CD4-positive, alpha-beta T cell (primary cell): ENCODE results near the gene RIPK1. TPM values are rescaled to one million over a fixed set of nuclear protein-coding genes. Genes with fewer than 3 reads are reported as not detected.

ENCODE experiments used
- ATAC-seq: fragments of 200-7000 bp; cut with Tn5 transposase; one replicate; pipeline ENCODE4 v1.10.0; 2022; ENCODE audit warnings: mild to moderate bottlenecking; ENCODE audit not compliant: poor library complexity
- CTCF ChIA-PET: fragments of 350-600 bp; sonication (Branson Sonifier 250); formaldehyde crosslinking; loops from one replicate; lab custom pipeline; 2021; ENCODE audit warnings: antibody characterized with exemption, inconsistent platforms; lab: Charles Lee
- POLR2A ChIA-PET: fragments of 350-600 bp; sonication (Branson Sonifier 250); formaldehyde crosslinking; loops from one replicate; lab custom pipeline; 2021; ENCODE audit warnings: antibody characterized with exemption, inconsistent platforms; lab: Charles Lee
- DNase-seq, 14 experiments: peaks; one replicate each; pipeline ENCODE4 v3.0.0-alpha.2; 2013 to 2020; ENCODE audit warnings: mixed read lengths in 2 of 14
- H3K27ac ChIP-seq, 2 donors: one replicate each; pipeline versions ENCODE4 v1.5.1 to v1.7.0; 2013; ENCODE audit warnings: low read length in 2 of 2, low read depth in 1 of 2, mild to moderate bottlenecking in 1 of 2
- H3K27me3 ChIP-seq, 2 experiments: 1 replicate in 1 of 2; 2 replicates in 1 of 2; pipeline versions ENCODE4 v1.6.1 to v1.7.0; 2013; ENCODE audit warnings: low read length in 2 of 2, control low read depth in 1 of 2, mild to moderate bottlenecking in 1 of 2, moderate library complexity in 1 of 2; ENCODE audit not compliant: insufficient read depth in 2 of 2, control insufficient read depth in 1 of 2
- H3K36me3 ChIP-seq: one replicate; pipeline ENCODE4 v1.6.1; 2013; ENCODE audit warnings: low read length, control low read depth; ENCODE audit not compliant: insufficient read depth
- H3K4me1 ChIP-seq: one replicate; pipeline ENCODE4 v1.6.1; 2013; ENCODE audit warnings: low read length, control low read depth; ENCODE audit not compliant: insufficient read depth
- H3K4me3 ChIP-seq: one replicate; pipeline ENCODE4 v1.5.1; 2013; ENCODE audit warnings: mild to moderate bottlenecking, low read length, moderate library complexity
- H3K9me3 ChIP-seq, 2 experiments: 1 replicate in 1 of 2; 2 replicates in 1 of 2; pipeline versions ENCODE4 v1.6.1 to v1.7.0; 2013; ENCODE audit warnings: low read length in 2 of 2, mild to moderate bottlenecking in 2 of 2, control low read depth in 1 of 2, moderate library complexity in 1 of 2; ENCODE audit not compliant: control insufficient read depth in 1 of 2, insufficient read depth in 1 of 2
- H3K27ac Mint-ChIP-seq: one replicate; pipeline ENCODE4 v1.8.0; 2020; ENCODE audit warnings: mixed read lengths
- H3K27me3 Mint-ChIP-seq: one replicate; pipeline ENCODE4 v1.8.0; 2021; ENCODE audit warnings: mixed read lengths
- H3K36me3 Mint-ChIP-seq: one replicate; pipeline ENCODE4 v1.8.0; 2021; ENCODE audit warnings: low read depth, mixed read lengths
- H3K4me1 Mint-ChIP-seq: one replicate; pipeline ENCODE4 v1.8.0; 2021; ENCODE audit warnings: low read depth, mixed read lengths
- H3K4me3 Mint-ChIP-seq: one replicate; pipeline ENCODE4 v1.8.0; 2020; ENCODE audit warnings: mild to moderate bottlenecking, mixed read lengths
- H3K9me3 Mint-ChIP-seq: one replicate; pipeline ENCODE4 v1.8.0; 2020; ENCODE audit warnings: mixed read lengths
- CTCF ChIP-seq: fragments of 200-600 bp; IDR thresholded peaks from one replicate; pipeline ENCODE4 v1.8.0; 2022; ENCODE audit warnings: antibody characterized with exemption, mild to moderate bottlenecking
- intact Hi-C, 2 experiments: fragments of 100-400 bp; cut with DNase I in 1 of 2; cut with micrococcal nuclease in 1 of 2; formaldehyde crosslinking; loops; one replicate each; pipeline versions ENCODE4 v1.15.1 to v1.9.0; 2023 to 2025; cut with DNase I, micrococcal nuclease
- total RNA-seq, 174 experiments: library from RNA in 2 of 174; stranded (reverse) in 2 of 174; gene quantifications; one replicate each; pipeline ENCODE4 v1.2.3 and lab custom pipeline; 2021 to 2026

The RIPK1 gene
- total RNA-seq, 2 experiments from 2014 or later: 17.2 to 17.3 TPM

DNA sequence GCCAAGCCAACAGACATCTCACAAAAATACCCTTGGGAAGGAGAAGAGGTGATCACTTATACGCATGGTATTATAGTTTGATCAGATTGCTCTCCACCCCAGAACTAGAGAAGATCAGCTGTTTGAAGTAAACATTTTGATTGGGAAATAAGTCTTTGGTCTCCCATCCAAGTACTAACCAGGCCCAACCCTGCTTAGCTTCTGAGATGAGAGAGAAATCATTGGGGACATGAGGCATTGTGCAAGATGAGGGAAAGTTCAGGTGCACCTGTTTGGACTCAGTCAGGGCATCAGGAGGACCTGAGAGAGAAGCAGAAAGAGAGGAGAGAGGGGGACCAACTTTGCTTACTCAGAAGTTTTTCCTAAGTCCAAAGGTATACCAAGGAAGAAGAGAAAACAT lies 11.4 kb downstream of the RIPK1 start:
- Mint-ChIP-seq H3K36me3 (peaks cover 92% of the 10 kb centered on the region), H3K4me1 (peaks cover 50% of the 10 kb centered on the region), H3K4me3 (no peak overlapping the region), H3K27ac (peak overlapping the region; percentile 19), H3K27me3 (no peaks in the 10 kb centered on the region), H3K9me3 (no peaks in the 10 kb centered on the region)
- H3K27me3 ChIP-seq: no peaks in the 10 kb centered on the region
- no peak overlapping the region for H3K4me3 ChIP-seq
- no peak overlapping the region for H3K27ac ChIP-seq
- intact Hi-C loops: no loop called here
- peaks cover 27% of the 10 kb centered on the region for H3K4me1 ChIP-seq
- ChIA-PET CTCF (no interaction called here), POLR2A (no interaction called here)
- DNase-seq (no peak), ATAC-seq (no peak)
- TF ChIP-seq CTCF: no peak
- no peaks in the 10 kb centered on the region for H3K9me3 ChIP-seq
- H3K36me3 ChIP-seq: peaks cover 73% of the 10 kb centered on the region

DNA sequence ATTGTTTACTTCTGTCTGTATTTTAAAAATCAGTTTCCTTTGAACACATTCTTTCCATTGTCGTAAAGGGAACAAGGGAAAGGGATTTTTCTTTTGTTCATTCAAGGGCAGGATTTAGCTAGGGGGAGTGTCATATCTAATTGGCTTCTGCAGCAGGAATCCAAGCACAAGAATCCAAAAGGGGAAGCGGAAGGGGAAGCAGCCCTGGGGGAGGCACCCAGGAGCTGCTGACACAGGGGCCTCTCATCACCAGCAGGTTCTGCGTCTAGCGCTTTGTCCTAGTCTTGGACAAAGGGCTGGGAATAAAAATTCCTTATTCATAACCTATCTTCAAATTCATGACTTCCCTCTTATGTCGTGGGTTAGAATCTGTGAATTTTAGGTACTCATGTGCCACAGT lies 13.7 kb downstream of the RIPK1 start:
- H3K9me3 Mint-ChIP-seq: no peaks in the 10 kb centered on the region
- intact Hi-C loops: no loop called here
- CTCF ChIA-PET: no interaction called here
- peaks cover 93% of the 10 kb centered on the region for H3K36me3 ChIP-seq
- H3K4me3 Mint-ChIP-seq: no peak overlapping the region
- no peaks in the 10 kb centered on the region for H3K9me3 ChIP-seq
- POLR2A ChIA-PET: no interaction called here
- TF ChIP-seq CTCF: no peak
- peaks cover 8% of the 10 kb centered on the region for H3K4me1 ChIP-seq
- H3K4me1 Mint-ChIP-seq: peaks cover 31% of the 10 kb centered on the region
- no peaks in the 10 kb centered on the region for H3K27me3 ChIP-seq
- no peaks in the 10 kb centered on the region for H3K27me3 Mint-ChIP-seq
- peak in 2 of 14 experiments; percentile 28 to 46 for DNase-seq
- H3K27ac ChIP-seq: no peak overlapping the region
- no peak for ATAC-seq
- H3K4me3 ChIP-seq: no peak overlapping the region
- peaks cover 97% of the 10 kb centered on the region for H3K36me3 Mint-ChIP-seq
- no peak overlapping the region for H3K27ac Mint-ChIP-seq

- Mint-ChIP-seq H3K27me3 (no peaks in the 10 kb centered on the region), H3K36me3 (peaks cover 92% of the 10 kb centered on the region), H3K27ac (no peak overlapping the region), H3K4me1 (peaks cover 20% of the 10 kb centered on the region), H3K9me3 (no peaks in the 10 kb centered on the region), H3K4me3 (no peak overlapping the region)
- no peaks in the 10 kb centered on the region for H3K9me3 ChIP-seq
- H3K4me3 ChIP-seq: no peak overlapping the region
- intact Hi-C loops: no loop called here
- DNase-seq (no peak), ATAC-seq (no peak)
- peaks cover 91% of the 10 kb centered on the region for H3K36me3 ChIP-seq
- ChIA-PET POLR2A (no interaction called here), CTCF (no interaction called here)
- H3K27me3 ChIP-seq: no peaks in the 10 kb centered on the region
- peaks cover 6% of the 10 kb centered on the region for H3K4me1 ChIP-seq
- no peak for TF ChIP-seq CTCF
- no peak overlapping the region for H3K27ac ChIP-seq
Observed at GRCh38 chr6:3085074-3085473, 16.8 kb downstream of the RIPK1 start.
